Right hindlimb (tissue), 1 donor: Measurements from ENCODE around the gene PRRT1.
"Not testable (repeated sequence)": the region's sequence is repeated elsewhere in the genome, so short reads cannot be mapped to it uniquely, and the experiment has no call there.

ENCODE experiments used
- DNase-seq: peaks from one replicate; pipeline ENCODE4 v3.0.0-alpha.2; 2018

The PRRT1 gene

DNA sequence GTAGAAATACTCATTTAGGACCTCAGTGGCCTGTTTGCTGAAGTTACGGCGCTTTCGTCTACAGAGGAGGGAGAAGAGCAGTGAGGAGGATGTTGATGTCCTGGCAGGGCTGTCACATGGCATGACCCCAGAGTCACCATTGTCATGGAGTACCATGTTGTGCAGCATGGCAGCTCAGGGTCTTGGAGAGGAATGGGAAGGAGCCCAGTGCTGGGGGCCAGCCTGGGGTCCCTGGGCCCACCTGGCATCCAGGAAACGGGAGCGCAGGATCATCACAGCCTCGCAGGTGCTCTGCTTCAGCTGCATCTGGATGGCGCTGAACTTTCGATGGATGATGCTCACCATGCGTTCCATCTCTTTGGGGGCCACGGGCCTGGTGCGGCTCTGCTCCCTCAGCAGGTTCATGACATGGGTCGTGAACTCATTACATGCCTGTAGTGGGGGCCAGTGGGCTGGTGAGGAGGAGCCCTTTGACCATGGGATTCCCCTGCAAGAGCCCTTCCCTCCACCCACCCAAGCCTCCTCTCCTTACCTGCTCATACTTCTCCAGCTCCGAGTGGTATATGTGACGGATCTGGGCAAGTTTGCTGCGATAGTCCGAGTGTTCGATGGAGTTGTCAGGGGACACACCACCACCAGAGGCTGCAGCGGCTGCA, 36.1 kb upstream of the PRRT1 start:
- not testable (repeated sequence) for DNase-seq

DNA sequence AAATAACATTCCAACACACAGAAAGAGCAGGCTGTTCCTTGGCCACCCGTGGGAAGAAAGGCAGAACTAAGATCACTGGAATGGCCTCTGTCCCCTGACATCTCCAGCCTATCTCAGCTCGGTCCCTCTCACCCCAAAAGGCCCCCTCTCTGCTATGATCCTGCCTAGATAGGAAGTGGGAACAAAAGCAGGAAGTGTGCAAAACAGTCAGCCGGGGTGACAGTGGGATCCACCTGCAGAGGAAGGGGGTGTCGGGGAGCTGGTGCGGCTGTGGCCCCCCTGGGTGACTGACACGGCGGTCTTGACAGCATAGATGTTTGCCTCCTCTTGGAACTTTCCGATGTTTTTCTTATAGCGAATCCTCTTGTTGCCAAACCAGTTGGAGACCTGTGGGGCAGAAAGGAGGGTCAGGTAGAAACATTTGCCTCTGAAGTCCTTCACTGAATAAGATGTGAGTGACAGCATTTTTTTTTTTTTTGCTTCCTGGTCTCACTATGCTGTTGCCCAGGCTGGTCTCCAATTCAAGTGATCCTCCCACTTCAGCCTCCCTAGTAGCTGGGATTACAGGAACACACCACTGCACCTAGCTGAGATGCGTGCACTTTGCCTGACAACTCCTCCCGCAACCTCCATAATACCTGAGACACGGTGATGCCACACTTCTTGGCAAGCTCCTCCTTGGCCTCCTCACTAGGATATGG, 35.4 kb upstream of the PRRT1 start:
- no peak for DNase-seq

DNA sequence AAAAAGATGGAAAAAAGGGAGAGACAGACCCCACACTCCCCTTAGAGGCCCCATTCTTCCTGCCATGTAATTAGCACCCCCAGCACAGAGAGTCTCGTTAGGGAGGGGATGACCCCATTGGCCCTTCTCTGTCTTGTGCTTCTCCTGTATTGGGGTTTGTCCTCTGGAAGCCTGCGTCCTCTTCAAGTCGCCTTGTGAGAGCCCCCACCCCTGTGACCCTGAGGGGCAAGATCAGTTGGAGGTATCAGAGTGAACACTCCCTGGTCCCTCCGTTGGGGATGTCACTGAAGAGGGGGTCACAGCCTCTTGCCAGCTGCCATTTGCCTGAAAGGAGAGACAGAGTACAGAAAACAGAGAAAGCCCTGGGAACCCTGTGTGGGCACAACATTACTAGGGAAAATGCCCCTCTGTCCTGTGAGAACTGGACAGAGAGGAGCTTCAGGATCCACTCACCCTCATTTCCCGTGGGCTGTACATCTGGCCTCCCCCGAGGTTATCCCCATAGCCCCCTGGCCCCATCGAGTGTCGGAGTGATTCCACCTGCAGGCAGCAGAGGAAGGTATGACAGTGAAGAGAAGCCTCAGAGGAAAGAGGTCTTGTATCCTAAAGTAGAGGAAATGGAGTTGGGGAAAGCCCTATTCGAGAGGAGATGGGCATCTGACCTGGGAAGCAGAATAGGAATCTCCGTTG, 34.6 kb upstream of the PRRT1 start:
- DNase-seq = not testable (repeated sequence)

DNA sequence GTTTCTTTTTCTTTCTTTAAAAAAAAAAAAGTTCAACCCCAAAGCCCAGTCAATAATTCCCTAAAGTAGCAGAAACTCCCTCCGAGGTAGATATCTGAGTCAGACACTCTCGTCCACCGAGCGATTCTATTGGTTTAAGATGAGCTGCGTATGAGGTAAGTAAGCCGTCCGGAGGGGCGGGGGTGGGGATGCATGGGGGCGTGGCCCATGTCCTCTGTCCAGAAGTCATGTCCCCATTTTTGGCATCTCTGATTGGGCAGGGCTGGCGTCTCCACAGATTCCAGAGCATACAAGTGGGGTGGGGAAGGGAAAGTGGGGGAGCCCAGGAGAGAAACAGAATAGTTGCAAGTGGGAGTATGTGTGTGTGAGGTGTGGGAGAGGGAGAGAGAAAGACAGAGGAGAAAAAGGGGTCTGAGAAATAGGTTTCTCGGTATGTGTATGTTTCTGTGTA, 34.0 kb upstream of the PRRT1 start:
- DNase-seq = peak; percentile 79

DNA sequence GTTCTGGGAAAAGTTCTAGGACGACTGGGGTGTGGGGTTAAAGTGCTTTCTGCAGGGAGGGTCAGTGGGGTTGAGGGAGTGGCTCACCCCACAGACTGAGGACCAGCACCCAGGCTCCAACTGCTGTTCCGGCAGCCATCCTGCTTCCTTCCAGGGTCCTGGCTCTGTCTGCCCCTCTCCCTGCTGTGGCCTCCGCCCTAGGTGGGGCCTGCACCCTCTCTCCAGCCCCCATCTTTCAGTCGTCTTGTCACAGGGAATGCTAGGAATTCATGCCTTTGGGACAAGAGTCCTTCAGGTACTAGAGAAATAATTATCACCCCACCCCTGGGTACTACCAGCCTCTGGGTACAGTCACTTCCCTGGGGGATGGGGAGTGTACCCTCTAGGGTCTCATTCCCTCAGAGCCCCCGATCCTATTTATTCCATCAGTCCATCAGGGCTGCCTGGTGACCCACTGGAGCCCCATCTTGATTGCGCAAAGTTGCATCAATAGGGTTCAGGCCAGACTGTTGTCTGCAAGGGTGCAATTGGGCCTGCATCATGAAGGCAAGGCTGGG, 32.4 kb upstream of the PRRT1 start, which contains the start of gene AGER:
Gene AGER (minus strand): TSS at position 170 of the 557 bp plus-strand sequence. CDS start 31 bp downstream, at position 139.
- no peak for DNase-seq

DNA sequence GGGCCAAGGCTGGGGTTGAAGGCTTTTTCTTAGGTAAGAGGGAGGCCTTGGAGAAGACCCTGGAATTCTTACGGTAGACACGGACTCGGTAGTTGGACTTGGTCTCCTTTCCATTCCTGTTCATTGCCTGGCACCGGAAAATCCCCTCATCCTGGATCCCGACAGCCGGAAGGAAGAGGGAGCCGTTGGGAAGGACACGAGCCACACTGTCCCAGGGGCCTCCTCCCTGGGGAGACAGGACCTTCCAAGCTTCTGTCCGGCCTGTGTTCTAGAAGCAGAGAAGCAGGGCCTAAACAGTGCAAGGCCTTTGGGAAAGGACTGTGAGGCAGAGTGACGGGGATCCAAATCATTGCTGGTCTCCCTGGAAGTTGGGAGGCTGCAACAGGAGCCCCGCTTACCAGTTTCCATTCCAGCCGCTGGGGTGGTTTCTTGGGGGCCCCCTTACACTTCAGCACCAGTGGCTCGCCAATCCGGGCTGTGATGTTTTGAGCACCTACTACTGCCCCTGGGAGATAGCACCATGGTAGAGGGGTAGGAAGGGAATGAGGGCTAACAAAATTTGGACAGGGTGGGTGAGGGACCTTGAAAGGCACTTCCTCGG, 31.8 kb upstream of the PRRT1 start:
- no peak for DNase-seq

- DNase-seq = no peak
Observed at GRCh38 chr6:32183030-32183429, 31.3 kb upstream of the PRRT1 start.

DNA sequence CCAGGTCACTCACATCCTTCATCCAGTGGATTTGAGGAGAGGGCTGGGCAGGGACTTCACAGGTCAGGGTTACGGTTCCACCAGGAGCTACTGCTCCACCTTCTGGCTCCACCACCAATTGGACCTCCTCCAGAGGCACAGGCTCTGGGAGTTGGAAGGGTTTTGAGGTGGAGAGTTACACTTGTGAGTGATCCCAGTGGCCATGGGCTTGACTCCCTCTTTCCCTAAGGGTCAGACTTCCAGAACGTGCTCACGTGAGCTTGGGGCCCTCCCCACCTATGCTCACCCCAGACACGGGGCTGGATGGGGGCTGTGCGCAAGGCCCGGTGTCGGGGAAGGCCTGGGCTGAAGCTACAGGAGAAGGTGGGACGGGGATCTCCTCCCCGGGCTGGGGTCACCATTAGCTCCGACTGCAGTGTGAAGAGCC, 30.8 kb upstream of the PRRT1 start:
- no peak for DNase-seq

DNA sequence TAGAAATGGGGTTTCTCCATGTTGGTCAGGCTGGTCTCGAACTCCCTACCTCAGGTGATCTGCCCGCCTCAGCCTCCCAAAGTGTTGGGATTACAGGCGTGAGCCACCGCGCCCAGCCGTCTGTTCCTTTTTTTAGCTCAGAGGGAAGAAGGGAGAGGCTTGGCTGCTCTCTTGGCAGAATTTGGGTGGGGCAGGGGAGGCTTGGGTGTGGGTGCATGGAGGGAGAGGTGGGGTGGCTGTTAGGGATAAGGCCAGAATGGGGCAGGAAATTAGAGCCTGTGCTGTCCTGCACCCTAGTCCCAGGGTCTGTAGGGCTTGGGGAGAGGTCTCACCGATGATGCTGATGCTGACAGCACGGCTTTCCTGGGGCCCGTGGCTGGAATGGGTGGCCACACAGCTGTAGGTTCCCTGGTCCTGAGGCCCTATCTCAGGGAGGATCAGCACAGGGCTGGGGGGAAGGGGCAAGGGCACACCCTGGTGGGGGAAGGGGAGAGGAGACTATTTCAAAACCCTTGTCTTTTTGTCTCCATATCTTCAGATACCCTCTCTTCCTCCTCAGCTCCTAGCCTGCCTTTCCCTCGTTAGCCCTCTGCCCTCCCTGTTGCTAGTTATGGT, 30.3 kb upstream of the PRRT1 start:
- DNase-seq = no peak

GRCh38 chr6:32181148-32181702, 29.5 kb upstream of the PRRT1 start:
- no peak for DNase-seq

DNA sequence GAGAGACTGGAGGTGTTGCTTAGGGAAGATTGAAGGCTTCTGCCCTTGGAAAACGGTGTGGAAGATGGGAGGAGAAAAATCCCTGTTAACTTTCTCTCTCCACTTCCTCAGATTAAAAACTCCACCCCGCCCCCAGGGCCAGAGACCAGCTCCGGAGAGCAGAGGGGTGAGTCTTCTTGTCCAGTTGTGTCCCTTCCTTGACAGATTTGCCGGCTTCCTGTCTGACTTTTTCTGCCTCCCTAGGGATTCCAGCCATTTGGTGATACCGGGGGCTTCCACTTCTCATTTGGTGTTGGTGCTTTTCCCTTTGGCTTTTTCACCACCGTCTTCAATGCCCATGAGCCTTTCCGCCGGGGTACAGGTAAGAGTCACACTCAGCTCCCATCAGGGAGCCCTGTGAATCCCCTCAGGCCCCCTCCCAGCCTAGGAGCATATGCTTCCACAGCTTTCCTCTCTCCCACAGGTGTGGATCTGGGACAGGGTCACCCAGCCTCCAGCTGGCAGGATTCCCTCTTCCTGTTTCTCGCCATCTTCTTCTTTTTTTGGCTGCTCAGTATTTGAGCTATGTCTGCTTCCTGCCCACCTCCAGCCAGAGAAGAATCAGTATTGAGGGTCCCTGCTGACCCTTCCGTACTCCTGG, 28.1 kb upstream of the PRRT1 start:
- DNase-seq = no peak

GRCh38 chr6:32178547-32179440, 27.1 kb upstream of the PRRT1 start:
- DNase-seq = no peak

GRCh38 chr6:32177788-32178546, 26.2 kb upstream of the PRRT1 start, which contains the start of gene RNF5:
TSS of gene RNF5 (plus strand) at chr6:32178405. CDS start at chr6:32178512, 107 bp downstream.
- DNase-seq = peak; percentile 99

DNA sequence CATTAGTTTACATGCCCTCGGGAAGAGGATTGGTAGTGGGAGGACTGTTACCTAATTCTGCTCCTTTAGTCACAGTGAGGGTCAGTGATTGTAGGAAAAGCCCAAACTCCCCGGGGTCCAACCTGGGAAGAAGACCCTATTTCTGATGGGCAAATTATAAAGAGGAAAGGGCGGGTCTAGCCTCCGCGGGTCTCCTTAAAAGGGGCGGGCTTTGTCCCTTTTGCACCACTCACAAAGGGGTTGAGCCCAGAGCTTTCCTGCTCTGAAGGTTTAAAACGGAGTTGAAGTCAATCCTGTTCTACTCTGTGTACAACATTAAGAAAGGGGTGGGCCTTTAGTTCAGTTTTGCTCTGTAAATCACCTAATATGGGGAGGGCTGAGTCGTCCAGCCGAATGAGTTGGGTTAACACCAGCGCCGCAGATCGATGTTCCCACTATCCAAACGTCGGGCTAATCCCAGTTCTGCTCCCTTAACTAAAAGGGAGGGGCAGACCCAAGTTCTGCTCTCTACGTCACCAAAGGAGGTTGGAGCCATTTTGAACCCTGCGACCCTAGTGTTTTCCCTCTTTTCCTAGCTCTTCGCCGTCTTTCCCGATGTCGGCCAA, 25.5 kb upstream of the PRRT1 start:
- no peak for DNase-seq

DNA sequence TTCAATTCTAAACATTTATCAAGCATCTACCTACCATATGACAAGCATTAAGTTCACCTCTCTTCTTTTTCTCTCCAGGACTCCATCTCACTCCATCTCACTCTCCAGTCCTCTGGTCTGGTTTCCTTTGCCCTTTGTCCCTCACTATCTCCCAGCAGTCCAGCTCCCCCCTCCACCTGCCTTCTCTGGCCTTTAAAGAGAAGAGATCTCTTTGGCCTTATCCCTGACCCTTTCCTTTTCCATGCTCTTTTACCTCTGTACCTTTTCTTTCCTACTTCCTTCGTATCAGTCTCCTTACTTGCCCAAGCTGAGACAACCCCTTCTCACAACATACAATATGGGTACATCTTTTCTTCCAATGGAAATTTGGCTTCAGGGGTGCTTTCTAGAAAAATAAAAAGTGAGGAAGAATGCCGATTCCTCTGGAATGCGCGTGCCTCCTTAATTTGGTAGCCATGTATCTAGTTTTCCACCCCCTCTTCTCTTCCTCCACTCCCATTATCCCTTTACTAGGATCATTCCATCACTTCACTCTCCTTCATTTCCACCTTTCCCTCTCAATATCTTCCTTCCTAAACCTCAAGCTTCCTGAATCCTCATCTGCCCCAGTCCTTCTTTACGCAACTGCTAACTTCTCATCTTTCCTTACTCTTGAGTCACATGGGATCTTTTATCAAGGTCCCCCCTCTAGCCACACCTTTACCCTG, 24.9 kb upstream of the PRRT1 start:
- DNase-seq = no peak

DNA sequence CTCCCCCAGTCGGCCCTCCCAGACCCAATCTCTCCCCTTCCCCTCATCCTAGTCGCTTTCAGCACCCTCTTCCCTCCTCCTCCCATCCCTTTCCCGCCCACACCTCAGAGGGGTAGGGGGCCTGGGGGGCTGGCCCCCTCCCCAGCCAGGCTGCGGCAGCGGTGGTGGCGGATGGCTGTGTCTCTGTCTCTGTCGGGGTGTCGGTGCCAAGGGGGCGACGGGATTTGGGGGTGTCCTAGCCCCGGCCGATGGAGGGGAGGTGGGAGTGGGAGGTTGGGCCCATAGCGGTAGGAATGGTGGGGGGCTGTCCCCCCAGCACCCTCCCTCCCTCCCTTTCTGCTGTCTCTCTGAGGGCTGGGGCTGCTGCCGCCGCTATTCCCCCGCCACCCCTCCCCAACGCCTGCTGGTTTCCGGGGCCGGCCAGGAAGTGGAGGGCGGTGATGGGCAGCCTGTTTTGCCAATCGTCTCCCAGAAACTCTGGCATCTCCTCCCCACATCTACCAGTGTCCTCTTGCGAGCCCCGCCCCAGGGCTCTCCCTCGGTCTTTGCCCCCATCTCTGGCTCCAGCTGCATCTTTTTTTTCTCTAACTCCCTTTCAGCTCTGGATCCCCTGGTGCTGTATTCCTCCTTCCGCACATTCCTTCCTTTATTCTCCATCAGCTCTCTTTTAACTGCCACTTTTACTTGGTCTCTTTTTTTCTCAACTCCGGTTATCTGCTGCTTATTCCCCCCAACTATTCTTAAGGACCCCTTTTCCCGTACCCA, 24.2 kb upstream of the PRRT1 start, which contains the start of gene AGPAT1:
Gene AGPAT1 (minus strand): TSS at position 374 of the 765 bp plus-strand sequence. CDS start 4,588 bp downstream, outside the sequence.
- peak; percentile 98 for DNase-seq

DNA sequence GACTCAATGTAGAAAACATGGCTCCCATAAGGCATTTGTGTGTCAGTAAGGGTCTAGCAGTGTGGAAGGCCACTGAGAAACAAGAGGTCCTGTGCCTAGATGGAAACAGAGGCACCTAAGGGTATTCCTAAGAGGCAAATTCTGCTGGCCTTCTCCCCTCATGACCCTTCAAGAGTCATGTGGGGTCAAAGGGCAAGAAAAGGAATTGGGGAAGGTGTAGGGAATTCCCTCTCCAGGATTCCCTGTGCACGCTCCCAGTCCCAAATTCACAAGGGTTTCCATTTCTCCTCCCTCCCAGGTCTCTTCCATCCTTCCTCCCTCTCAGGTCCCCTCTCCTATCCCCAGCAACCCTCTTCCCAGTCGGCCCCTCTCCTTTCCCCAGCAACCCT, 23.6 kb upstream of the PRRT1 start:
- DNase-seq = no peak

GRCh38 chr6:32174416-32174815, 22.7 kb upstream of the PRRT1 start:
- DNase-seq = no peak
